Measurements from ENCODE around the gene ELOF1.

Gene ELOF1

GRCh38 chr19:11586331-11586730 is 27.3 kb upstream of the ELOF1 start:
- Histone ChIP-seq H3K4me1 (ENCODE audit: insufficient read depth, low read length) (peaks cover 18% of the 10 kb centered on the region), H3K4me2 (ENCODE audit: insufficient read depth, low read length) (no peak overlapping the region), H2AFZ (ENCODE audit: low read depth, low read length) (no peak overlapping the region), H3K27ac (ENCODE audit: low read length) (no peak overlapping the region), H3K36me3 (ENCODE audit: insufficient read depth, low read length) (no peaks in the 10 kb centered on the region), H3K9me3 (ENCODE audit: insufficient read depth, low read length, severe bottlenecking) (no peaks in the 10 kb centered on the region), H3K4me3 (ENCODE audit: low read depth in 1 of 2, low read length in 2 of 2) (no peak overlapping the region), H4K20me1 (ENCODE audit: insufficient read depth, low read length) (no peaks in the 10 kb centered on the region), H3K27me3 (ENCODE audit: insufficient read depth, low read length, poor library complexity) (no peaks in the 10 kb centered on the region), H3K79me2 (ENCODE audit: insufficient read depth, low read length) (no peaks in the 10 kb centered on the region), H3K9ac (ENCODE audit: low read depth, low read length) (no peak overlapping the region)
- no peak for DNase-seq
- TF ChIP-seq EZH2 (IDR thresholded peaks at IDR 0.05; ENCODE audit: borderline replicate concordance, low read depth, low read length, severe bottlenecking) (no peak), CTCF (IDR thresholded peaks at IDR 0.05; ENCODE audit: borderline replicate concordance, extremely low read depth, low read length, poor library complexity, severe bottlenecking) (no peak)
- no peak for ATAC-seq (ENCODE audit: insufficient read depth, low read depth)

- Histone ChIP-seq H3K4me3 (ENCODE audit: low read depth in 1 of 2, low read length in 2 of 2) (peak overlapping the region in 1 of 2 experiments; percentile 16; a peak in 1 of 4 replicates), H3K9ac (ENCODE audit: low read depth, low read length) (peak overlapping the region; percentile 44), H4K20me1 (ENCODE audit: insufficient read depth, low read length) (no peaks in the 10 kb centered on the region), H3K4me1 (ENCODE audit: insufficient read depth, low read length) (peaks cover 20% of the 10 kb centered on the region), H2AFZ (ENCODE audit: low read depth, low read length) (peak overlapping the region; percentile 71), H3K27ac (ENCODE audit: low read length) (peak overlapping the region; percentile 79), H3K27me3 (ENCODE audit: insufficient read depth, low read length, poor library complexity) (no peaks in the 10 kb centered on the region), H3K36me3 (ENCODE audit: insufficient read depth, low read length) (no peaks in the 10 kb centered on the region), H3K9me3 (ENCODE audit: insufficient read depth, low read length, severe bottlenecking) (no peaks in the 10 kb centered on the region), H3K79me2 (ENCODE audit: insufficient read depth, low read length) (no peaks in the 10 kb centered on the region), H3K4me2 (ENCODE audit: insufficient read depth, low read length) (peak overlapping the region; percentile 20)
- ATAC-seq (ENCODE audit: insufficient read depth, low read depth), result peak; percentile 85
- peak; percentile 63 for DNase-seq
- TF ChIP-seq EZH2 (IDR thresholded peaks at IDR 0.05; ENCODE audit: borderline replicate concordance, low read depth, low read length, severe bottlenecking), result no peak
- no peak for TF ChIP-seq CTCF (IDR thresholded peaks at IDR 0.05; ENCODE audit: borderline replicate concordance, extremely low read depth, low read length, poor library complexity, severe bottlenecking)
Observed at GRCh38 chr19:11581740-11582139, 22.7 kb upstream of the ELOF1 start.

GRCh38 chr19:11580116-11580515 is 21.1 kb upstream of the ELOF1 start:
- Histone ChIP-seq H3K4me2 (ENCODE audit: insufficient read depth, low read length) (no peak overlapping the region), H3K4me3 (ENCODE audit: low read depth in 1 of 2, low read length in 2 of 2) (no peak overlapping the region), H3K27ac (ENCODE audit: low read length) (no peak overlapping the region), H3K9me3 (ENCODE audit: insufficient read depth, low read length, severe bottlenecking) (no peaks in the 10 kb centered on the region), H3K27me3 (ENCODE audit: insufficient read depth, low read length, poor library complexity) (no peaks in the 10 kb centered on the region), H3K9ac (ENCODE audit: low read depth, low read length) (no peak overlapping the region), H3K79me2 (ENCODE audit: insufficient read depth, low read length) (no peaks in the 10 kb centered on the region), H3K4me1 (ENCODE audit: insufficient read depth, low read length) (peaks cover 20% of the 10 kb centered on the region), H4K20me1 (ENCODE audit: insufficient read depth, low read length) (no peaks in the 10 kb centered on the region), H2AFZ (ENCODE audit: low read depth, low read length) (no peak overlapping the region), H3K36me3 (ENCODE audit: insufficient read depth, low read length) (no peaks in the 10 kb centered on the region)
- TF ChIP-seq EZH2 (IDR thresholded peaks at IDR 0.05; ENCODE audit: borderline replicate concordance, low read depth, low read length, severe bottlenecking) (no peak), CTCF (IDR thresholded peaks at IDR 0.05; ENCODE audit: borderline replicate concordance, extremely low read depth, low read length, poor library complexity, severe bottlenecking) (no peak)
- no peak for ATAC-seq (ENCODE audit: insufficient read depth, low read depth)
- DNase-seq, result no peak

Measured in DND-41 (cell line).